K562 (cell line): ENCODE results near the gene MEIS1. TPM values are rescaled to one million over a fixed set of nuclear protein-coding genes. Genes with fewer than 3 reads are reported as not detected.

Experiments
- ATAC-seq: fragments of 200-7000 bp; cut with Tn5 transposase; 3 replicates; pipeline ENCODE4 v1.9.1; 2020; ENCODE audit warnings: moderate library complexity
- BruUV-seq: library from RNA; stranded (reverse); fragments of 400-500 nt; replicated peaks from 2 replicates; lab custom pipeline; 2021; lab: Mats Ljungman, UMichigan
- CTCF ChIA-PET: fragments of 300-600 bp; formaldehyde crosslinking; extraction: SDS; loops from one replicate; lab custom pipeline; 2021; ENCODE audit warnings: low intra/inter-chr PET ratio; lab: Yijun Ruan, JAX
- POLR2A ChIA-PET: fragments of 300-600, 350-650 bp; sonication (Branson Sonifier 250); formaldehyde crosslinking; extraction: SDS; loops from one replicate; lab custom pipeline; 2021; ENCODE audit warnings: antibody characterized with exemption, inconsistent platforms; lab: Yijun Ruan, JAX
- DNase-seq, 4 experiments: peaks; one replicate each; pipeline versions ENCODE4 v3.0.0 to v3.0.0-alpha.2; 2011 to 2018; ENCODE audit warnings: low spot score in 3 of 4, mixed read lengths in 3 of 4; ENCODE audit errors: extremely low read depth in 1 of 4
- FAIRE-seq: peaks from 2 replicates; lab custom pipeline; 2011; peaks lifted over from hg19 to GRCh38; lab: Jason Lieb, UNC
- H2AFZ ChIP-seq: 2 replicates; pipeline ENCODE4 v1.6.0; 2011; ENCODE audit warnings: low read depth, low read length, control low read depth, inconsistent platforms
- H3K27ac ChIP-seq: fragments of 200-600 bp; 3 replicates; pipeline ENCODE4 v1.8.0; 2011; ENCODE audit warnings: low read depth, mild to moderate bottlenecking, control low read depth, inconsistent platforms, low read length, moderate library complexity, mixed read lengths; ENCODE audit errors: extremely low read depth
- H3K27me3 ChIP-seq, 2 experiments: fragments of 300-600 bp in 1 of 2; 2 replicates in 1 of 2; 3 replicates in 1 of 2; pipeline versions ENCODE4 v1.6.0 to v1.8.0; 2011; ENCODE audit warnings: inconsistent platforms in 2 of 2, low read length in 2 of 2, mild to moderate bottlenecking in 1 of 2, mixed read lengths in 1 of 2, moderate library complexity in 1 of 2; ENCODE audit not compliant: control insufficient read depth in 2 of 2, insufficient read depth in 2 of 2
- H3K36me3 ChIP-seq: fragments of 300-600 bp; 3 replicates; pipeline ENCODE4 v1.8.0; 2011; ENCODE audit warnings: mild to moderate bottlenecking, low read length, inconsistent platforms; ENCODE audit not compliant: control insufficient read depth, insufficient read depth
- H3K4me1 ChIP-seq, 2 experiments: fragments of 200-600 bp in 1 of 2; replicated peaks in 1 of 2; 2 replicates in 1 of 2; 3 replicates in 1 of 2; pipeline versions ENCODE4 v1.5.1 to v1.8.0; 2011; ENCODE audit warnings: inconsistent platforms in 2 of 2, low read length in 2 of 2, mild to moderate bottlenecking in 1 of 2, mixed read lengths in 1 of 2, moderate library complexity in 1 of 2; ENCODE audit not compliant: control insufficient read depth in 2 of 2, insufficient read depth in 2 of 2
- H3K4me2 ChIP-seq: 2 replicates; pipeline ENCODE4 v1.6.1; 2011; ENCODE audit warnings: low read length, control low read depth, inconsistent platforms, mixed read lengths; ENCODE audit not compliant: insufficient read depth
- H3K4me3 ChIP-seq: fragments of 200-600 bp; sonication (generic), shearing (Covaris generic); 2 replicates; pipeline ENCODE4 v1.5.1; 2016; ENCODE audit warnings: control low read depth, inconsistent platforms
- H3K79me2 ChIP-seq: fragments of 200-600 bp; 3 replicates; pipeline ENCODE4 v1.8.0; 2011; ENCODE audit warnings: low read length, inconsistent platforms; ENCODE audit not compliant: control insufficient read depth, insufficient read depth
- H3K9ac ChIP-seq, 2 experiments: 2 replicates each; pipeline versions ENCODE4 v1.6.0 to v1.6.1; 2011; ENCODE audit warnings: low read depth in 2 of 2, low read length in 2 of 2, control low read depth in 1 of 2, inconsistent platforms in 1 of 2, mild to moderate bottlenecking in 1 of 2, mixed read lengths in 1 of 2; ENCODE audit not compliant: insufficient read depth in 1 of 2
- H3K9me1 ChIP-seq: one replicate; pipeline ENCODE4 v1.6.0; 2011; ENCODE audit warnings: inconsistent platforms, mild to moderate bottlenecking, low read length, moderate library complexity; ENCODE audit not compliant: control insufficient read depth, insufficient read depth
- H3K9me3 ChIP-seq: replicated peaks from 2 replicates; pipeline ENCODE4 v1.5.1; 2011; ENCODE audit warnings: low read depth, low read length, inconsistent platforms; ENCODE audit not compliant: control insufficient read depth, insufficient read depth
- H4K20me1 ChIP-seq: replicated peaks from 2 replicates; pipeline ENCODE4 v1.6.1; 2011; ENCODE audit warnings: low read length, inconsistent platforms, mixed read lengths; ENCODE audit not compliant: control insufficient read depth, insufficient read depth
- HDAC1 ChIP-seq, 2 experiments: fragments of 450-650 bp; IDR thresholded peaks; 2 replicates each; pipeline ENCODE4 v1.6.1; 2016 to 2017; ENCODE audit warnings: inconsistent platforms in 1 of 2, mild to moderate bottlenecking in 1 of 2, moderate library complexity in 1 of 2
- HES1 ChIP-seq: fragments of 450-650 bp; IDR thresholded peaks from 2 replicates; pipeline ENCODE4 v1.6.1; 2016; ENCODE audit warnings: low read depth, mild to moderate bottlenecking, moderate library complexity
- KLF6 ChIP-seq: fragments of 250-450 bp; sonication (Bioruptor Pico); IDR thresholded peaks from 2 replicates; pipeline ENCODE4 v1.4.0; 2020; ENCODE audit warnings: mild to moderate bottlenecking, moderate library complexity, borderline replicate concordance
- NFYB ChIP-seq: IDR thresholded peaks from 2 replicates; pipeline ENCODE4 v1.6.1; 2011; ENCODE audit warnings: mild to moderate bottlenecking, moderate library complexity; ENCODE audit not compliant: insufficient read length; ENCODE audit errors: extremely low read depth
- RFX1 ChIP-seq: fragments of 450-650 bp; IDR thresholded peaks from 2 replicates; pipeline ENCODE4 v1.6.1; 2016; ENCODE audit warnings: mild to moderate bottlenecking, moderate library complexity
- ZNF584 ChIP-seq: fragments of 200-800 bp; sonication (Bioruptor generic); IDR thresholded peaks from 2 replicates; pipeline ENCODE4 v1.6.1; 2016; ENCODE audit warnings: low read depth, mild to moderate bottlenecking, missing genetic modification characterization, missing compliant biosample characterization
- whole genome bisulfite sequencing: fragments of 100-300 bp; shearing (Covaris generic); methylation state at CpG from one replicate; pipeline ENCODE4 v1.1.6; 2016; ENCODE audit warnings: low coverage, mixed read lengths; ENCODE audit not compliant: insufficient coverage; ENCODE audit errors: missing lambda C conversion rate; 5-methylcytosine and 5-hydroxymethylcytosine counted together
- in situ Hi-C: fragments of 300-500 bp; cut with MboI; formaldehyde crosslinking; loops from 4 replicates; pipeline ENCODE4 v1.15.0; 2018; ENCODE audit warnings: inconsistent platforms, mixed read lengths
- intact Hi-C: fragments of 100-400 bp; cut with micrococcal nuclease; formaldehyde crosslinking; loops from 2 replicates; pipeline ENCODE4 v1.14.2; 2022
- polyA plus RNA-seq, 8 experiments: library from polyadenylated mRNA; depleted of rRNA in 4 of 8; stranded (reverse) in 5 of 8; unstranded in 3 of 8; fragments of >200 nt; fragmentation: Nextera tagmentation in 2 of 8; fragmentation: Illumina TruSeq in 1 of 8; extraction: Ambion mirVana in 2 of 8; extraction: Trizol in 1 of 8; gene quantifications; 2 replicates each; pipeline versions ENCODE4 v1.2.1 to v1.2.3, GENCODE V29; 2011 to 2014; ENCODE audit warnings: inconsistent platforms in 1 of 8, missing spikeins in 1 of 8
- total RNA-seq, 7 experiments: library from RNA; depleted of rRNA in 6 of 7; stranded (reverse); fragments of >200 nt in 6 of 7; fragmentation: Illumina TruSeq in 2 of 7; extraction: Trizol in 2 of 7; gene quantifications; 2 replicates each; pipeline versions ENCODE4 v1.2.1 to v1.2.3, GENCODE V29; 2011 to 2021; ENCODE audit warnings: low replicate concordance in 1 of 7
- TF ChIP-seq, protein P1 (sequence below): fragments of 250-450 bp; sonication (Bioruptor Pico); IDR thresholded peaks from 2 replicates; pipeline ENCODE4 v1.4.0; 2020; ENCODE audit warnings: mild to moderate bottlenecking, moderate library complexity
- TF ChIP-seq, protein P2 (sequence below), 2 experiments: fragments of 450-650 bp; conservative IDR thresholded peaks; 2 replicates each; pipeline ENCODE4 v1.6.1; 2017; ENCODE audit warnings: mild to moderate bottlenecking in 2 of 2, moderate library complexity in 2 of 2
- TF ChIP-seq, protein P3 (sequence below), 2 experiments: fragments of 200-800 bp in 1 of 2; sonication (Bioruptor generic) in 1 of 2; sonication (generic) in 1 of 2; formaldehyde crosslinking in 1 of 2; IDR thresholded peaks in 1 of 2; conservative IDR thresholded peaks in 1 of 2; 2 replicates each; pipeline versions ENCODE4 v1.5.0 to v1.6.1; 2016 to 2020; ENCODE audit warnings: missing compliant biosample characterization in 1 of 2, missing genetic modification characterization in 1 of 2, missing genetic modification reagents in 1 of 2
- TF ChIP-seq, protein P4 (sequence below): sonication (generic); formaldehyde crosslinking; IDR thresholded peaks from 2 replicates; pipeline ENCODE4 v1.8.0; 2022; ENCODE audit warnings: missing genetic modification reagents, mild to moderate bottlenecking, borderline replicate concordance

MEIS1 gene
- total and polyA plus RNA-seq, 9 of the 15 experiments (the other 6 are each of a cell fraction or from before 2014, with no cell fraction given): 2.3 to 9.0 (median 5.9) TPM

DNA sequence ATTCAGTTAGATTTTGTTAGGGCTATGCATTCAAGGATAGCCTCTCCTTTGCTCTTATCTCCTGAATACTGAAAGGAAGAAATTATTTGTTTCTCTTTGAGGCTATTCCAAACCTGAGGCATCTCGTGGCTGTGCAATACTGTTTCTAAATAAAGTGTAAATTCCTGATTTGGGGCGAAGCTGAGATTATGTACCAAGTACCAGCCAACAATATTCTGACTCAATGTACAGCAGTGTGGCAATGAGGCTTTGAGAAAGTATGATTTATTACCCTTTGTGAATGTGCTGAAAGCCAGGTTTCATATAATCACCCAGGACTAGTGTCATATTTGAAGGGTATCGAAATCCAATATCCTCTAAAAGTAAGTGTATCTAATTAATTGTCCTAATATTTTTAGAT is 113.5 kb downstream of the MEIS1 start (continued):
- TF ChIP-seq, protein P1, sequence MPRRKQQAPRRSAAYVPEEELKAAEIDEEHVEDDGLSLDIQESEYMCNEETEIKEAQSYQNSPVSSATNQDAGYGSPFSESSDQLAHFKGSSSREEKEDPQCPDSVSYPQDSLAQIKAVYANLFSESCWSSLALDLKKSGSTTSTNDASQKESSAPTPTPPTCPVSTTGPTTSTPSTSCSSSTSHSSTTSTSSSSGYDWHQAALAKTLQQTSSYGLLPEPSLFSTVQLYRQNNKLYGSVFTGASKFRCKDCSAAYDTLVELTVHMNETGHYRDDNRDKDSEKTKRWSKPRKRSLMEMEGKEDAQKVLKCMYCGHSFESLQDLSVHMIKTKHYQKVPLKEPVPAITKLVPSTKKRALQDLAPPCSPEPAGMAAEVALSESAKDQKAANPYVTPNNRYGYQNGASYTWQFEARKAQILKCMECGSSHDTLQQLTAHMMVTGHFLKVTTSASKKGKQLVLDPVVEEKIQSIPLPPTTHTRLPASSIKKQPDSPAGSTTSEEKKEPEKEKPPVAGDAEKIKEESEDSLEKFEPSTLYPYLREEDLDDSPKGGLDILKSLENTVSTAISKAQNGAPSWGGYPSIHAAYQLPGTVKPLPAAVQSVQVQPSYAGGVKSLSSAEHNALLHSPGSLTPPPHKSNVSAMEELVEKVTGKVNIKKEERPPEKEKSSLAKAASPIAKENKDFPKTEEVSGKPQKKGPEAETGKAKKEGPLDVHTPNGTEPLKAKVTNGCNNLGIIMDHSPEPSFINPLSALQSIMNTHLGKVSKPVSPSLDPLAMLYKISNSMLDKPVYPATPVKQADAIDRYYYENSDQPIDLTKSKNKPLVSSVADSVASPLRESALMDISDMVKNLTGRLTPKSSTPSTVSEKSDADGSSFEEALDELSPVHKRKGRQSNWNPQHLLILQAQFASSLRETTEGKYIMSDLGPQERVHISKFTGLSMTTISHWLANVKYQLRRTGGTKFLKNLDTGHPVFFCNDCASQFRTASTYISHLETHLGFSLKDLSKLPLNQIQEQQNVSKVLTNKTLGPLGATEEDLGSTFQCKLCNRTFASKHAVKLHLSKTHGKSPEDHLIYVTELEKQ (CRISPR knock-in tag): no peak
- no peak for TF ChIP-seq ZNF584

GRCh38 chr2:66550826-66551225 is 115.9 kb downstream of the MEIS1 start:
- WGBS: 13% methylated on average over 1 of the region's 1 CpG
- H4K20me1 ChIP-seq: no peaks in the 10 kb centered on the region
- H3K36me3 ChIP-seq: no peaks in the 10 kb centered on the region
- H3K9me1 ChIP-seq: no peaks in the 10 kb centered on the region
- no TSS peak for BruUV-seq
- no peak for FAIRE-seq
- in situ Hi-C loops: no loop called here
- H3K4me1 ChIP-seq: no peaks in the 10 kb centered on the region
- ChIA-PET POLR2A (no interaction called here), CTCF (no interaction called here)
- H3K4me3 ChIP-seq: no peak overlapping the region
- no peak for ATAC-seq
- no peak overlapping the region for H3K9ac ChIP-seq
- H3K79me2 ChIP-seq: no peaks in the 10 kb centered on the region
- H3K4me2 ChIP-seq: no peak overlapping the region
- no peak overlapping the region for H3K27ac ChIP-seq
- DNase-seq: no peak
- intact Hi-C loops: no loop called here
- no peak overlapping the region for H2AFZ ChIP-seq
- no peaks in the 10 kb centered on the region for H3K9me3 ChIP-seq
- H3K27me3 ChIP-seq: no peaks in the 10 kb centered on the region
- TF ChIP-seq KLF6 (CRISPR knock-in tag): no peak
- TF ChIP-seq, protein P2, sequence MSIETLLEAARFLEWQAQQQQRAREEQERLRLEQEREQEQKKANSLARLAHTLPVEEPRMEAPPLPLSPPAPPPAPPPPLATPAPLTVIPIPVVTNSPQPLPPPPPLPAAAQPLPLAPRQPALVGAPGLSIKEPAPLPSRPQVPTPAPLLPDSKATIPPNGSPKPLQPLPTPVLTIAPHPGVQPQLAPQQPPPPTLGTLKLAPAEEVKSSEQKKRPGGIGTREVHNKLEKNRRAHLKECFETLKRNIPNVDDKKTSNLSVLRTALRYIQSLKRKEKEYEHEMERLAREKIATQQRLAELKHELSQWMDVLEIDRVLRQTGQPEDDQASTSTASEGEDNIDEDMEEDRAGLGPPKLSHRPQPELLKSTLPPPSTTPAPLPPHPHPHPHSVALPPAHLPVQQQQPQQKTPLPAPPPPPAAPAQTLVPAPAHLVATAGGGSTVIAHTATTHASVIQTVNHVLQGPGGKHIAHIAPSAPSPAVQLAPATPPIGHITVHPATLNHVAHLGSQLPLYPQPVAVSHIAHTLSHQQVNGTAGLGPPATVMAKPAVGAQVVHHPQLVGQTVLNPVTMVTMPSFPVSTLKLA (conservative IDR thresholded peaks at IDR 0.05): no peak
- TF ChIP-seq RFX1: no peak
- no peak for TF ChIP-seq HDAC1 (IDR thresholded peaks at IDR 0.05)
- TF ChIP-seq NFYB: no peak
- TF ChIP-seq, protein P3, sequence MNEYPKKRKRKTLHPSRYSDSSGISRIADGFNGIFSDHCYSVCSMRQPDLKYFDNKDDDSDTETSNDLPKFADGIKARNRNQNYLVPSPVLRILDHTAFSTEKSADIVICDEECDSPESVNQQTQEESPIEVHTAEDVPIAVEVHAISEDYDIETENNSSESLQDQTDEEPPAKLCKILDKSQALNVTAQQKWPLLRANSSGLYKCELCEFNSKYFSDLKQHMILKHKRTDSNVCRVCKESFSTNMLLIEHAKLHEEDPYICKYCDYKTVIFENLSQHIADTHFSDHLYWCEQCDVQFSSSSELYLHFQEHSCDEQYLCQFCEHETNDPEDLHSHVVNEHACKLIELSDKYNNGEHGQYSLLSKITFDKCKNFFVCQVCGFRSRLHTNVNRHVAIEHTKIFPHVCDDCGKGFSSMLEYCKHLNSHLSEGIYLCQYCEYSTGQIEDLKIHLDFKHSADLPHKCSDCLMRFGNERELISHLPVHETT (CRISPR knock-in tag; conservative IDR thresholded peaks at IDR 0.05 in 1 of 2, IDR thresholded peaks at IDR 0.05 in 1 of 2): no peak
- TF ChIP-seq HES1: no peak
- TF ChIP-seq, protein P4, sequence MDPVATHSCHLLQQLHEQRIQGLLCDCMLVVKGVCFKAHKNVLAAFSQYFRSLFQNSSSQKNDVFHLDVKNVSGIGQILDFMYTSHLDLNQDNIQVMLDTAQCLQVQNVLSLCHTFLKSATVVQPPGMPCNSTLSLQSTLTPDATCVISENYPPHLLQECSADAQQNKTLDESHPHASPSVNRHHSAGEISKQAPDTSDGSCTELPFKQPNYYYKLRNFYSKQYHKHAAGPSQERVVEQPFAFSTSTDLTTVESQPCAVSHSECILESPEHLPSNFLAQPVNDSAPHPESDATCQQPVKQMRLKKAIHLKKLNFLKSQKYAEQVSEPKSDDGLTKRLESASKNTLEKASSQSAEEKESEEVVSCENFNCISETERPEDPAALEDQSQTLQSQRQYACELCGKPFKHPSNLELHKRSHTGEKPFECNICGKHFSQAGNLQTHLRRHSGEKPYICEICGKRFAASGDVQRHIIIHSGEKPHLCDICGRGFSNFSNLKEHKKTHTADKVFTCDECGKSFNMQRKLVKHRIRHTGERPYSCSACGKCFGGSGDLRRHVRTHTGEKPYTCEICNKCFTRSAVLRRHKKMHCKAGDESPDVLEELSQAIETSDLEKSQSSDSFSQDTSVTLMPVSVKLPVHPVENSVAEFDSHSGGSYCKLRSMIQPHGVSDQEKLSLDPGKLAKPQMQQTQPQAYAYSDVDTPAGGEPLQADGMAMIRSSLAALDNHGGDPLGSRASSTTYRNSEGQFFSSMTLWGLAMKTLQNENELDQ: no peak
